ENCODE results near the gene SYNGR4. TPM values are rescaled to one million over a fixed set of nuclear protein-coding genes. Genes with fewer than 3 reads are reported as not detected.

Gene SYNGR4
- total and polyA plus RNA-seq, 5 donors from 2014 or later: not detected

GRCh38 chr19:48415806-48416221 is 51.6 kb downstream of the SYNGR4 start:
- no peaks in the 10 kb centered on the region for H3K9me3 ChIP-seq (ENCODE audit: control insufficient read depth in 2 of 2, low read length in 2 of 2)
- H3K27me3 ChIP-seq (ENCODE audit: control insufficient read depth, insufficient read depth, low read length): no peaks in the 10 kb centered on the region
- Mint-ChIP-seq H3K4me3 (peak overlapping the region in 1 of 4 donors; percentile 28), H3K9me3 (peaks cover 0 to 1% (median 0%) of the 10 kb centered on the region in 7 donors), H3K27me3 (peaks cover 40% of the 10 kb centered on the region), H3K36me3 (no peaks in the 10 kb centered on the region), H3K27ac (no peak overlapping the region), H3K4me1 (peaks cover 0 to 34% (median 18%) of the 10 kb centered on the region in 4 donors)
- no peak overlapping the region for H3K4me3 ChIP-seq (ENCODE audit: low read depth, low read length)
- ATAC-seq (ENCODE audit: low read depth in 2 of 2) (no peak), DNase-seq (no peak)
- no peaks in the 10 kb centered on the region for H3K36me3 ChIP-seq (ENCODE audit: control insufficient read depth, insufficient read depth, low read length)
- H3K4me1 ChIP-seq (ENCODE audit: control insufficient read depth, insufficient read depth, low read length, poor library complexity, severe bottlenecking): peaks cover 17% of the 10 kb centered on the region
- no peak overlapping the region for H3K27ac ChIP-seq (ENCODE audit: insufficient read depth, low read length, poor library complexity, severe bottlenecking)

GRCh38 chr19:48417421-48417820 is 53.3 kb downstream of the SYNGR4 start:
- Mint-ChIP-seq H3K36me3 (no peaks in the 10 kb centered on the region), H3K9me3 (peaks cover 0 to 1% (median 0%) of the 10 kb centered on the region in 7 donors), H3K4me3 (peak overlapping the region in 3 of 4 donors; percentile 41 to 59 (median 54)), H3K4me1 (peaks cover 0 to 34% (median 18%) of the 10 kb centered on the region in 4 donors), H3K27me3 (peaks cover 34% of the 10 kb centered on the region), H3K27ac (peak overlapping the region in 1 of 3 donors; percentile 28)
- ATAC-seq (ENCODE audit: low read depth in 2 of 2) (no peak), DNase-seq (no peak)
- no peaks in the 10 kb centered on the region for H3K36me3 ChIP-seq (ENCODE audit: control insufficient read depth, insufficient read depth, low read length)
- no peak overlapping the region for H3K27ac ChIP-seq (ENCODE audit: insufficient read depth, low read length, poor library complexity, severe bottlenecking)
- no peak overlapping the region for H3K4me3 ChIP-seq (ENCODE audit: low read depth, low read length)
- H3K4me1 ChIP-seq (ENCODE audit: control insufficient read depth, insufficient read depth, low read length, poor library complexity, severe bottlenecking): peaks cover 17% of the 10 kb centered on the region
- no peaks in the 10 kb centered on the region for H3K9me3 ChIP-seq (ENCODE audit: control insufficient read depth in 2 of 2, low read length in 2 of 2)
- no peaks in the 10 kb centered on the region for H3K27me3 ChIP-seq (ENCODE audit: control insufficient read depth, insufficient read depth, low read length)

DNA sequence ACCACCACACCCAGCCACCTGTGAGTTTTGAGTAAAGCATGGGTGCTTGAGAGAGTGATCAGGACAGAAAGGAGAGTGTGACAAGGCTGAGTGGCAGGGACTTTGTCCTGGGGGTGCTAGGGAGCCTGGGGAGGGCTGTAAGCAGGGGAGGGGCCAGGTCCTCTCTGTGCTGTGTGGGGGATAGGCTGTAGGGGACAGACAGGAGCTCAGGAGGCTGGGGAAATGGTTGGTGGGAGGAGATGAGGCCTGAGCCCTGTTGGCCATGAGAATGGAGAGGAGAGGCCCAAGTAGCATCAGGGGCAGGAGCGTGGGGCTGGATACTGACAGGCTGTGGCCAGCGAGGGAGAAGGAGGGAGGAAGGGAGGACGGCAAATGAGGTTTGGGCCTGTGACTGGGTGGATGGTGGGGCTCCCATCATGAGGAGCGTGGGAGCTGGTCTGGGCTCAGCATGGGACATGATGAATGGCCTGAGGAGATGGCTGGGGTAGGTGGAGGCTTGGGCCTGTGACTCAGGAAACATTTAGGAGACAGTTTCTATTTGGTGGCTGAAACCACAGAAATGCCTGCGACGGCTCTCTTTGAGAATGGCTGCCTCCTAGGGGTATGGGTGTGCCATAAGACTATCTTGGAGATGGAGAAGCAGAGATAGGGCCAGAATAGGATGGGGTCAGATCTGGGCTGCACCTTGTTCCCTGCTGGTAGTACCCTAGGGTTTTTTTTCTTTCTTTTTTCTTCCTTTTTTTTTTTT is 54.3 kb downstream of the SYNGR4 start:
- Histone ChIP-seq H3K4me3 (ENCODE audit: low read depth, low read length) (no peak overlapping the region), H3K4me1 (ENCODE audit: control insufficient read depth, insufficient read depth, low read length, poor library complexity, severe bottlenecking) (peaks cover 17% of the 10 kb centered on the region), H3K36me3 (ENCODE audit: control insufficient read depth, insufficient read depth, low read length) (no peaks in the 10 kb centered on the region), H3K27ac (ENCODE audit: insufficient read depth, low read length, poor library complexity, severe bottlenecking) (no peak overlapping the region), H3K27me3 (ENCODE audit: control insufficient read depth, insufficient read depth, low read length) (no peaks in the 10 kb centered on the region), H3K9me3 (ENCODE audit: control insufficient read depth in 2 of 2, low read length in 2 of 2) (no peaks in the 10 kb centered on the region)
- H3K4me1 Mint-ChIP-seq: peaks cover 0 to 34% (median 18%) of the 10 kb centered on the region in 4 donors
- peak overlapping the region in 3 of 4 donors; percentile 74 to 89 (median 85) for H3K4me3 Mint-ChIP-seq
- peaks cover 0 to 1% (median 0%) of the 10 kb centered on the region in 7 donors for H3K9me3 Mint-ChIP-seq
- ATAC-seq (ENCODE audit: low read depth in 2 of 2): no peak
- peaks cover 35% of the 10 kb centered on the region for H3K27me3 Mint-ChIP-seq
- no peaks in the 10 kb centered on the region for H3K36me3 Mint-ChIP-seq
- no peak for DNase-seq
- peak overlapping the region in 1 of 3 donors; percentile 69 for H3K27ac Mint-ChIP-seq

- ATAC-seq (ENCODE audit: low read depth in 2 of 2): peak; percentile 56 to 68
Measured at GRCh38 chr19:48419158-48419920, 55.2 kb downstream of the SYNGR4 start.

DNA sequence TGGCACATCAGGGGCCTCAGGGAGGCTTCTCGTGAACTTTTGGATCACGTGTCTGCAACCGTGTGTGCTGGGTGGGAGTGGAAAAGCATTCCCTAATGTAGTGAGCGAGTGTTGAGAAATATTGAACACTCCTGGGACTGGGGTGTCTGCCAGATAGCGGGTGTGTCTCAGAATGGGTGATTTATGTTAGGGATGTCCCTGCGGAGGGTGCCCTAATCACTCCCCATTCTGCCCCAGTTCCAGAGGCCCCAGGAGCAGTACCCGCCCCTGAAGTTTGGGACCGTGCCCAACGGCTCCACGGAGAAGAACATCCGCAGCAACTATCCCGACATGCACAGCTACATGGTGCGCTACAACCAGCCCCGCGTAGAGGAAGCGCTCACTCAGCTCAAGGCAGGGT is 57.4 kb downstream of the SYNGR4 start:
- H3K4me1 Mint-ChIP-seq: peaks cover 5 to 15% (median 10%) of the 10 kb centered on the region in 4 donors
- H3K36me3 Mint-ChIP-seq: no peaks in the 10 kb centered on the region
- DNase-seq: no peak
- Histone ChIP-seq H3K27me3 (ENCODE audit: control insufficient read depth, insufficient read depth, low read length) (no peaks in the 10 kb centered on the region), H3K4me1 (ENCODE audit: control insufficient read depth, insufficient read depth, low read length, poor library complexity, severe bottlenecking) (peaks cover 3% of the 10 kb centered on the region), H3K9me3 (ENCODE audit: control insufficient read depth in 2 of 2, low read length in 2 of 2) (no peaks in the 10 kb centered on the region), H3K36me3 (ENCODE audit: control insufficient read depth, insufficient read depth, low read length) (no peaks in the 10 kb centered on the region), H3K27ac (ENCODE audit: insufficient read depth, low read length, poor library complexity, severe bottlenecking) (no peak overlapping the region), H3K4me3 (ENCODE audit: low read depth, low read length) (no peak overlapping the region)
- H3K27me3 Mint-ChIP-seq: peaks cover 24% of the 10 kb centered on the region
- H3K27ac Mint-ChIP-seq: no peak overlapping the region
- H3K9me3 Mint-ChIP-seq: peaks cover 0 to 1% (median 0%) of the 10 kb centered on the region in 7 donors
- H3K4me3 Mint-ChIP-seq: no peak overlapping the region
- ATAC-seq (ENCODE audit: low read depth in 2 of 2): no peak

More at GRCh38 chr19:48419158-48419920, 55.2 kb downstream of the SYNGR4 start:
- Mint-ChIP-seq H3K27me3 (peaks cover 31% of the 10 kb centered on the region), H3K4me1 (peaks cover 0 to 29% (median 18%) of the 10 kb centered on the region in 4 donors), H3K4me3 (peak overlapping the region; percentile 59 to 89 (median 80)), H3K9me3 (peaks cover 0 to 1% (median 0%) of the 10 kb centered on the region in 7 donors), H3K36me3 (no peaks in the 10 kb centered on the region), H3K27ac (peak overlapping the region in 1 of 3 donors; percentile 69)
- peak; percentile 58 to 71 (median 67) for DNase-seq
- Histone ChIP-seq H3K36me3 (ENCODE audit: control insufficient read depth, insufficient read depth, low read length) (no peaks in the 10 kb centered on the region), H3K4me1 (ENCODE audit: control insufficient read depth, insufficient read depth, low read length, poor library complexity, severe bottlenecking) (peaks cover 14% of the 10 kb centered on the region), H3K27me3 (ENCODE audit: control insufficient read depth, insufficient read depth, low read length) (no peaks in the 10 kb centered on the region), H3K4me3 (ENCODE audit: low read depth, low read length) (no peak overlapping the region), H3K27ac (ENCODE audit: insufficient read depth, low read length, poor library complexity, severe bottlenecking) (no peak overlapping the region), H3K9me3 (ENCODE audit: control insufficient read depth in 2 of 2, low read length in 2 of 2) (no peaks in the 10 kb centered on the region)

GRCh38 chr19:48424694-48425219 is 60.6 kb downstream of the SYNGR4 start:
- Mint-ChIP-seq H3K27me3 (peaks cover 19% of the 10 kb centered on the region), H3K4me1 (peaks cover 0 to 5% (median 2%) of the 10 kb centered on the region in 4 donors), H3K4me3 (no peak overlapping the region), H3K27ac (no peak overlapping the region), H3K9me3 (no peaks in the 10 kb centered on the region), H3K36me3 (no peaks in the 10 kb centered on the region)
- DNase-seq (no peak), ATAC-seq (ENCODE audit: low read depth in 2 of 2) (no peak)
- Histone ChIP-seq H3K27me3 (ENCODE audit: control insufficient read depth, insufficient read depth, low read length) (no peaks in the 10 kb centered on the region), H3K4me3 (ENCODE audit: low read depth, low read length) (no peak overlapping the region), H3K4me1 (ENCODE audit: control insufficient read depth, insufficient read depth, low read length, poor library complexity, severe bottlenecking) (peaks cover 3% of the 10 kb centered on the region), H3K36me3 (ENCODE audit: control insufficient read depth, insufficient read depth, low read length) (no peaks in the 10 kb centered on the region), H3K9me3 (ENCODE audit: control insufficient read depth in 2 of 2, low read length in 2 of 2) (no peaks in the 10 kb centered on the region), H3K27ac (ENCODE audit: insufficient read depth, low read length, poor library complexity, severe bottlenecking) (no peak overlapping the region)

All from CD4-positive, CD25-positive, alpha-beta regulatory T cell (primary cell).